ENCODE measurements around the gene MYT1. TPM values are rescaled to one million over a fixed set of nuclear protein-coding genes. Genes with fewer than 3 reads are reported as not detected.

MYT1 gene
- total RNA-seq, 1 experiment from 2014 or later, result 0.22 TPM

DNA sequence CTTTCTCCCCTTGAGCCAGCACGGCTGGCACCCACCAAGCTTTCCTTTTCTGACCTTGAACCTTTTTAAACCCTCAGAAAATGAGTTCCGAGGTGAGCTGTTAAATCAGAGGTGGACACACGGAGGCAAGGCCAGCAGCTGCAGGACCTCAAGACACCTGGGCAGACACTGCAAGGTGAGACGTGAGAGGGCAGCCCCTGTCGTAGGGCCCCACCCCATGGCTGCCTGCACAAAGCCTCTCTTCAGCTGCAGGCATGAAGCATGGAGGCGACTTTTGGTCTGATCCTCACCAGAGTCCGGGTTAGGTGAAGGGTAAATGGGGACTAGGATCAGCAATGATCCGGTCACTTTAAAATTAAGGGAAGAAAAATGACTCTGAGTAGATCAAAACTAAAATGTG, 25.7 kb downstream of the MYT1 start:
- Histone ChIP-seq H3K9me2 (replicated peaks; ENCODE audit: low read length) (no peaks in the 10 kb centered on the region), H2AFZ (ENCODE audit: low read length) (no peak overlapping the region), H3K9me3 (ENCODE audit: low read length) (no peaks in the 10 kb centered on the region), H3K9ac (ENCODE audit: low read length) (no peak overlapping the region), H3K4me1 (ENCODE audit: insufficient read depth, low read length) (no peaks in the 10 kb centered on the region), H3F3A (ENCODE audit: low read length, unreplicated experiment) (no peaks in the 10 kb centered on the region), H4K20me1 (ENCODE audit: low read length) (no peaks in the 10 kb centered on the region), H3K79me2 (ENCODE audit: low read length) (no peaks in the 10 kb centered on the region), H3K4me2 (ENCODE audit: low read length) (no peak overlapping the region), H3K4me3 (ENCODE audit: low read length) (no peak overlapping the region), H3K36me3 (ENCODE audit: low read depth, low read length) (no peaks in the 10 kb centered on the region), H3K27me3 (ENCODE audit: low read length) (peaks cover 42% of the 10 kb centered on the region), H3K27ac (ENCODE audit: low read length) (no peak overlapping the region)
- TF ChIP-seq, protein P1, sequence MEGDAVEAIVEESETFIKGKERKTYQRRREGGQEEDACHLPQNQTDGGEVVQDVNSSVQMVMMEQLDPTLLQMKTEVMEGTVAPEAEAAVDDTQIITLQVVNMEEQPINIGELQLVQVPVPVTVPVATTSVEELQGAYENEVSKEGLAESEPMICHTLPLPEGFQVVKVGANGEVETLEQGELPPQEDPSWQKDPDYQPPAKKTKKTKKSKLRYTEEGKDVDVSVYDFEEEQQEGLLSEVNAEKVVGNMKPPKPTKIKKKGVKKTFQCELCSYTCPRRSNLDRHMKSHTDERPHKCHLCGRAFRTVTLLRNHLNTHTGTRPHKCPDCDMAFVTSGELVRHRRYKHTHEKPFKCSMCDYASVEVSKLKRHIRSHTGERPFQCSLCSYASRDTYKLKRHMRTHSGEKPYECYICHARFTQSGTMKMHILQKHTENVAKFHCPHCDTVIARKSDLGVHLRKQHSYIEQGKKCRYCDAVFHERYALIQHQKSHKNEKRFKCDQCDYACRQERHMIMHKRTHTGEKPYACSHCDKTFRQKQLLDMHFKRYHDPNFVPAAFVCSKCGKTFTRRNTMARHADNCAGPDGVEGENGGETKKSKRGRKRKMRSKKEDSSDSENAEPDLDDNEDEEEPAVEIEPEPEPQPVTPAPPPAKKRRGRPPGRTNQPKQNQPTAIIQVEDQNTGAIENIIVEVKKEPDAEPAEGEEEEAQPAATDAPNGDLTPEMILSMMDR (conservative IDR thresholded peaks at IDR 0.05; ENCODE audit: low read depth, low read length), result no peak
- TF ChIP-seq EZH2phosphoT487 (IDR thresholded peaks at IDR 0.05; ENCODE audit: borderline replicate concordance, low read length) (no peak), EZH2 (IDR thresholded peaks at IDR 0.05; ENCODE audit: low read length, unreplicated experiment) (no peak)
- no peak for ATAC-seq
- ChIA-PET POLR2A (ENCODE audit: unreplicated experiment) (no interaction called here), CTCF (no interaction called here)
- intact Hi-C loops (cut with micrococcal nuclease), result no loop called here
- no peak for DNase-seq
- no TSS peak for BruUV-seq (replicated peaks)

DNA sequence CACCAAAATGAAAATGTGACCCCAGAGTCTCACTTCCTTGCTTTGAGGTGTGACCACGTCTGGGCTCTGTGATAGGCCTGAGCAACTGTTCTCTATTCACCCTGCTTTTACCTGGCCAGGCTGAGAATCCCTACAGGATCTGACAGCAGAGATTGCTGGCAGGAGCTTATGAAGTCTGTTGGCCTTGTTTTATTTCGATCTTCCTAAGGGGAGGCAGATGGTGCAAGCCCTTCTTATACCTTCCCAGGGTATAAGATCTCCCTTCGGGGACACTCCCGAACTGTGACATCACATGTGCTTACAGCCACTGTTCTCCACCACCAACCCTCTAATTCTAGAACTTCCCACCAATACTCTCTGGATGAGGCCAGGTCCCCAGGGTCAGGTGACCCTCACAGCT, 26.8 kb downstream of the MYT1 start:
- no peaks in the 10 kb centered on the region for H3K9me3 ChIP-seq (ENCODE audit: low read length)

DNA sequence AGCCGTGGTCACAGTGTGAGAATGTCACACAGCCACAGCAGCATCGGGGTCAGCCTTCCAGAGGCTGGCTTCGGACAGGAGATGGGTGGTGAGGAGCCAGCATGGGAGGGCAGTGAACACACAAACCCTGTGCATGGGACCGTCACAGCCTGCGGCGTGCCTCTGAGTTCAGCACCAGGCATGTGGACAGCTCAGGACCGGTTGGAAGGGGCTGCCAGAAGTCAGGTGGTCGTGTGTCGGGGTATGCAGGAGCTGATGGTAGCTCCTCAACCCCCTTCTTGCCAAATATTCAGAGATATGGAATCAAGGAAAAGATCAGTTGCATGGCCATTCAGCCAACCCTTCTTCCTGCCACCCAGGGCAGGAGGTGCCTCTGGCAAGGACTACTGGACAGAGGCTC, 28.2 kb downstream of the MYT1 start:
- DNase-seq, result no peak
- H3K9ac ChIP-seq (ENCODE audit: low read length), result no peak overlapping the region
- no peaks in the 10 kb centered on the region for H3K36me3 ChIP-seq (ENCODE audit: low read depth, low read length)
- H3K9me2 ChIP-seq (replicated peaks; ENCODE audit: low read length), result no peaks in the 10 kb centered on the region
- no peak overlapping the region for H3K4me2 ChIP-seq (ENCODE audit: low read length)
- peaks cover 59% of the 10 kb centered on the region for H3K27me3 ChIP-seq (ENCODE audit: low read length)
- CTCF ChIA-PET, result no interaction called here
- H2AFZ ChIP-seq (ENCODE audit: low read length), result no peak overlapping the region
- no peak overlapping the region for H3K4me3 ChIP-seq (ENCODE audit: low read length)
- BruUV-seq (replicated peaks), result no TSS peak
- no peaks in the 10 kb centered on the region for H3K9me3 ChIP-seq (ENCODE audit: low read length)
- POLR2A ChIA-PET (ENCODE audit: unreplicated experiment), result no interaction called here
- no peak overlapping the region for H3K27ac ChIP-seq (ENCODE audit: low read length)
- intact Hi-C loops (cut with micrococcal nuclease), result no loop called here
- ATAC-seq, result no peak
- H3K79me2 ChIP-seq (ENCODE audit: low read length), result no peaks in the 10 kb centered on the region
- H4K20me1 ChIP-seq (ENCODE audit: low read length), result no peaks in the 10 kb centered on the region
- TF ChIP-seq, protein P1 (conservative IDR thresholded peaks at IDR 0.05; ENCODE audit: low read depth, low read length), result no peak
- TF ChIP-seq EZH2 (IDR thresholded peaks at IDR 0.05; ENCODE audit: low read length, unreplicated experiment) (no peak), EZH2phosphoT487 (IDR thresholded peaks at IDR 0.05; ENCODE audit: borderline replicate concordance, low read length) (no peak)
- no peaks in the 10 kb centered on the region for H3F3A ChIP-seq (ENCODE audit: low read length, unreplicated experiment)
- H3K4me1 ChIP-seq (ENCODE audit: insufficient read depth, low read length), result no peaks in the 10 kb centered on the region

More for the DNA sequence above, 26.8 kb downstream of the MYT1 start:
- Histone ChIP-seq H3K27me3 (ENCODE audit: low read length) (peaks cover 45% of the 10 kb centered on the region), H3K4me3 (ENCODE audit: low read length) (no peak overlapping the region), H3K4me2 (ENCODE audit: low read length) (no peak overlapping the region), H2AFZ (ENCODE audit: low read length) (no peak overlapping the region), H3K9me2 (replicated peaks; ENCODE audit: low read length) (no peaks in the 10 kb centered on the region), H4K20me1 (ENCODE audit: low read length) (no peaks in the 10 kb centered on the region), H3K9ac (ENCODE audit: low read length) (no peak overlapping the region), H3K79me2 (ENCODE audit: low read length) (no peaks in the 10 kb centered on the region), H3K36me3 (ENCODE audit: low read depth, low read length) (no peaks in the 10 kb centered on the region), H3K4me1 (ENCODE audit: insufficient read depth, low read length) (no peaks in the 10 kb centered on the region), H3F3A (ENCODE audit: low read length, unreplicated experiment) (no peaks in the 10 kb centered on the region), H3K27ac (ENCODE audit: low read length) (no peak overlapping the region)
- DNase-seq (no peak), ATAC-seq (no peak)
- ChIA-PET POLR2A (ENCODE audit: unreplicated experiment) (no interaction called here), CTCF (no interaction called here)
- TF ChIP-seq EZH2phosphoT487 (IDR thresholded peaks at IDR 0.05; ENCODE audit: borderline replicate concordance, low read length) (no peak), EZH2 (IDR thresholded peaks at IDR 0.05; ENCODE audit: low read length, unreplicated experiment) (no peak)
- TF ChIP-seq, protein P1 (conservative IDR thresholded peaks at IDR 0.05; ENCODE audit: low read depth, low read length), result no peak
- BruUV-seq (replicated peaks), result no TSS peak
- intact Hi-C loops (cut with micrococcal nuclease), result no loop called here

Measured in PC-3 (cell line).